Amygdala (tissue), 56 donors: Measurements from ENCODE around the gene CAGE1.

Experiments used
- DNase-seq, 56 donors: peaks; one replicate each; lab custom pipeline; 2025; lab: John Stamatoyannopoulos, UW

CAGE1 gene

DNA sequence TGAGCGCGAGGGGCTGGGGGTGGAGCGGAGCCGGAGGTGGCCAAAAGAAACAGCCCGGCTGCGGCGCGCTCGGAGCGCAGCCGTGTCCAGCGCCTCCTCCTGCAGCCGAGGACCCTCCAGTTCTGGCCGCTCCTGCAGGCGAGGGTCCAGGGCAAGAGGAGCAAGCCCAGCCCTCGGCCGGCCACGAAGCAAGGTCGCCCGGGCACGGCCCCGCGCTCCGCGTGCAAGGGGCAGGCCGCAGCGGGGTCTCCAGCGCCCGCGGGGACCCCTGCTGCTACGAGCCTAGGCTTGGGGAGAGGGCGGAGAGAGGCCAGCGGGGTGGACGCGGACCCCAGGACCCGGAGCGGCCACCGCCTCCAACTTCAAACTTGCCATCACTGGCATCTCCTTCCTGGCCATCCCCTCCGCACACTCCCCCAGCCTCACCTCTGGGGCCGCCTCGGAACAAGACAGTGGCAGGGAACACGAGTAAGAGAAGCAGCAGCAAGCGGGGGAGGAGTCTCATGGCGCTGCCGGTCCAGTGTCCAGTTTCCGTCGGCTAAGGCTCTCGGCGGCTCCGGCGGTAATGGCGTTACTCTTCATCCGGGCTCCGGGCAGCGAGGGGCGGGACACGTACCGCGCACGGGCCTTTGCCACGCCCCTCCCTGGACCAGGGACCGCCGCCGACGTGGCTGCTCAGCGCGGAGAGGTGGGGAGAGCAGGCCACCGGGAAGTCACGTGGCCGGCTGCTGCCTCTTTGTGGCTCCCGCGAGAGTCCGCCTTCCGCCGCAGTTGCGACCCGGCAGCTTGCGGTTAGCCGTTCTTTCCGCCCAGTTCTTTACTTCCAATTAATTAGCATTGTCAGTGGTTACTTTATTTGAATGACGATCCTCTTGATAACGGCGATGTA lies 76.7 kb downstream of the CAGE1 start, which contains the start of gene SSR1:
Gene SSR1 (minus strand): TSS at position 584 of the 889 bp plus-strand sequence. CDS start 79 bp downstream, at position 505.
- DNase-seq, result peak; percentile 74 to 99 (median 95)

GRCh38 chr6:7311917-7312615 lies 77.5 kb downstream of the CAGE1 start:
- peak in 6 of 56 donors; percentile 5 to 49 (median 27) for DNase-seq

GRCh38 chr6:7311176-7311575 lies 78.4 kb downstream of the CAGE1 start:
- DNase-seq, result no peak

DNA sequence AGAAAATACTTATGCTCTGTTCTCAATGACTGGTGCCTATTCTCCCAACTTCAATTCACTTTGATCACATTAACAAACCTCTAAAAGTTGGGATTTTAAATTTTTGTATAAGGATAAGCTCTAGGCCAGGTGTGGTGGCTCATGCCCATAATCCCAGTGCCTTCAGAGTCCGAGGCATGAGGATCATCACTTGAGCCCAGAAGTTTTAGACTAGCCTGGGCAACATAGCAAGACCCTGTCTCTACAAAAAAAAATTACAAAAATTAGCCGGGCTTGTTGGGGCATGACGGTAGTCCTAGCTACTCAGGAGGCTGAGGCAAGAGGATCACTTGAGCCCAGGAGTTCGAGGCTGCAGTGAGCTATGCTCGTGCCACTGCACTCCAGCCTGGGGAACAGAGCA lies 80.5 kb downstream of the CAGE1 start:
- DNase-seq, result no peak

DNA sequence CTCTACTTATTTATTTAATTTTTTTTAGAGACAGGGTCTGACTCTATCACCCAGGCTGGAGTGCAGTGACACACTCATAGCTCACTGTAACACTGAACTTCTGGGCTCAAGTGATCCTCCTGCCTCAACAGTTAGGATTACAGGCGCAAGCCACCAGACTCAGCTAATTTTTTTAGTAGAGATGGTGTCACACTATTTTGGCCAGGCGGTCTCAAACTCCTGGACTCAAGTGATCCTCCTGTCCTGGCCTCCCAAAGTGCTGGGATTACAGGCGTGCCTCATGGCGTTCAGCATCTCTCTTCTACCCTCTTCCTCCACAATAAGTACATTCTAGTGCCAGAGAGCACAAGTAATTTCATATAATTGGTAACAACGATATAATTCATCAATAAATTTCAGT lies 82.0 kb downstream of the CAGE1 start:
- DNase-seq, result no peak

GRCh38 chr6:7304821-7305220 lies 84.7 kb downstream of the CAGE1 start:
- DNase-seq, result no peak

DNA sequence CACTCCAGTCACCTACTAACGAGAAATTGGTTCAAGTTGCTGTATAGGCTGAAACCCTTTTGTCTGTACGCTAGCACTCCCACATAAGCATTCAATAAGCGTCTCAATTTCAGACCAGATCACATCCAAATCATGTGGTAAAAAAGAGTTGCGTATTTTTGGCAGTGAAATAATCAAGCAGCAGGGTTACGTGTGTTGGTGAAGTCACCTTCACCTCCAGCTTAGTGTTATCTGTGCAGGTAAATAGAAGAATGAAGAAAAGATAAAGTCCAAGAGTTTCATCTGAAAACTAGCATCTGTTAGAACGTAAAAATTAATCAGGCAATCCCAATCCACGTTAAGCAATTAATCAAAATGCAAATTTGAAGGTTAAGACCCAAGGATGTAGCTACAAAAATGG lies 87.8 kb downstream of the CAGE1 start:
- no peak for DNase-seq

GRCh38 chr6:7300926-7301325 lies 88.6 kb downstream of the CAGE1 start:
- no peak for DNase-seq

DNA sequence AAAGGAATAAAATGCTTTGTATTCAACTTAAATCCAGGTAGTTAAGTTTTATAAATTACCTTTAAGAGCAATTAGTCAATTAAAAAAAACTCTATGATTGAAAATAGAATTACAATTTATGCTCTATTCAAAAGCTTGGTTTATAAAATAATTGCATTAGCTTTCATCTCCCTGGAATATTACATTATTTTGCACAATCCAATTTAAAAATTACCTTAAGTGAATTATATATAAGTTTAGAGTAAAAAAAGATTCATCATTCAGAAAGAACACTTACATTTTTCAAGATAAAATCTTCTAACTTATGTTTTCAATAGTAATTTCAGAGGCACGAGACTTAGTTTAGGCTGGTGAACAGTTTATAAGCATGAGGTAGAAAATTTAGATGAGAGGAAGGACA lies 91.4 kb downstream of the CAGE1 start:
- no peak for DNase-seq

DNA sequence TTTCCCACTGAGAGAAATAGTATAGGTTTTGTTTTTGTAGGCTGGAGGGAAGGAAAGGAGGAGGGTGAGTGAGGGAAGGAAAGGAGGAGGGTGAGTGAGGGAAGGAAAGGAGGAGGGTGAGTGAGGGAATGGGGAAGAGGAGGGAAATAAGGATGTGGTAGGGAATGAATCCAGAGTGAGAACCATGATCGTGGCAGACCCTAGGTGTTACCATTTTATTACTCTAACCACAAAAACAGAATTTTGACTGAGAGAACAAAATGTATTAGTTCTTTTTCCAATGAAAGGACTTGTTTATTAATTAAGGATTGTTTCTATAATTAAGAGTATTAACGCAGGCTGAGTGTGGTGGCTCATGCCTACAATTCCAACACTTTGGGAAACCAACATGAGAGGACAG lies 92.9 kb downstream of the CAGE1 start:
- no peak for DNase-seq

DNA sequence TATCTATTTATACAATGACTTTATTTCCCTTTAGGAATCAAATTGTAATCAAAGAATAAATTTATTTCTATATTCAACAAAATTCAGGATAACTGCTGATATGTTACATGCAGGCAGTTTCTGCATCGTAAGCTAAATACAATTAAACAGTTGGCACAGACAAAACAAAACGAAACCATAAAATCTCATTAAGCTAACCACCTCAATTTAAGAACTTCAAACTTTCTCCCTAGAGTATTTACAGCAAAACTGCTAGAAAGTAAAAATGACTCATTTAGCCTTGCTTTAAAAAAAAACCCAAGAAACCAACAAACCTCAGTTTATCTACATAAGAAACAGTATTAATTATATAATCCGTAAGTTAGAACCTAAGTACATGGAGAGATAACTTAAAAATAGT lies 93.6 kb downstream of the CAGE1 start:
- DNase-seq, result no peak

DNA sequence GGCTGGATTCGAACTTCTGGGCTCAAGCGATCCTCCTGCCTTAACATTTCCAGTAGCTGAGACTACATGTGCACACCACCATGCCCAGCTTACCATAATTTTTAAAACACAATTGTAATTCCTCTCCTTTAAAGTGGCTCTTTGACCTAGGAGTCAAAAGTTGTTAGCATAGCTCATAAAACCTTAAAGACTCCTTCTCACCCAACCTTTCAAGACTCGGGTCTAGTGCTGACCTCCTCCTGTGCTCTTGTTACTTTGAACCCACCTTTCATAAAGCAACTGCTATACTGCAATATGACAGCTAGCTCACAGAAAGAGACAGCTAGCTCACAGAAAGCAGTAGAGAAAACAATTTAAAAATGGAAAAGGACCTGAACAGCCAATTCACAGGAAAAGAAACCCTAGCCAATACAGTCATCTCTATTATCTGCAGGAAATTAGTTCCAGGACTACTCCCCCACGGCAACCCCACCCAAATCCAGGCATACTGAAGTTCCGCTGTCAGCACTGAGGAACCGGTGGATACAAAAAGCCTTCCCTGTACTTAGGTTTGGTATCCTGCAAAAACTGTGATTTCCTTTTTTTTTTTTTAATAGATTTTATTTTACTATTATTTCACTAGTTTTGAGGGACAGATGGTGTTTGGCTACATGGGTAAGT lies 96.8 kb downstream of the CAGE1 start:
- DNase-seq, result no peak

GRCh38 chr6:7290079-7290478 lies 99.5 kb downstream of the CAGE1 start:
- no peak for DNase-seq

DNA sequence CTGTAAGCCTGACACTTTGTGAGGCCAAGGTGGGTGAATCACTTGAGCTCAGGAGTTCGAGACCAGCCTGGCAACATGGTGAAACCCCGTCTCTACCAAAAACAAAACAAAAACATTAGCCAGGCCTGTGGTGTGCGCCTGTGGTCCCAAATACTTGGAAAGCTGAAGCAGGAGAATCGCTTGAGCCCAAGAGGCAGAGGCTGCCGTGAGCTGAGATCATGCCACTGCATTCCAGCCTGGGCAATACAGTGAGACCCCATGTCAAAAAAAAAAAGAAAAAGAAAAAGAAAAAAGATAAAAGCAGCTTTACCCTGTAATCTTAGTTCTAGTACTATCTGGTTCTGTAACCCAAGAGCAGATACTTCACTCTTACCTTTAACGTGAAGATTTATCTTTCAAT lies 104.1 kb downstream of the CAGE1 start:
- DNase-seq, result no peak

GRCh38 chr6:7283676-7284075 lies 105.9 kb downstream of the CAGE1 start:
- DNase-seq, result no peak

- no peak for DNase-seq
Observed at GRCh38 chr6:7282097-7282906, 107.2 kb downstream of the CAGE1 start.
